ENCODE results near the gene THEMIS2. TPM values are rescaled to one million over a fixed set of nuclear protein-coding genes. Genes with fewer than 3 reads are reported as not detected.
A peak's percentile ranks its signal among the peaks of the same experiment; 100 is the strongest.

The THEMIS2 gene
- total and polyA plus RNA-seq, 10 of the 15 experiments (the other 5 are each of a cell fraction or from before 2014, with no cell fraction given), result 9.1 to 114 (median 38.3) TPM

DNA sequence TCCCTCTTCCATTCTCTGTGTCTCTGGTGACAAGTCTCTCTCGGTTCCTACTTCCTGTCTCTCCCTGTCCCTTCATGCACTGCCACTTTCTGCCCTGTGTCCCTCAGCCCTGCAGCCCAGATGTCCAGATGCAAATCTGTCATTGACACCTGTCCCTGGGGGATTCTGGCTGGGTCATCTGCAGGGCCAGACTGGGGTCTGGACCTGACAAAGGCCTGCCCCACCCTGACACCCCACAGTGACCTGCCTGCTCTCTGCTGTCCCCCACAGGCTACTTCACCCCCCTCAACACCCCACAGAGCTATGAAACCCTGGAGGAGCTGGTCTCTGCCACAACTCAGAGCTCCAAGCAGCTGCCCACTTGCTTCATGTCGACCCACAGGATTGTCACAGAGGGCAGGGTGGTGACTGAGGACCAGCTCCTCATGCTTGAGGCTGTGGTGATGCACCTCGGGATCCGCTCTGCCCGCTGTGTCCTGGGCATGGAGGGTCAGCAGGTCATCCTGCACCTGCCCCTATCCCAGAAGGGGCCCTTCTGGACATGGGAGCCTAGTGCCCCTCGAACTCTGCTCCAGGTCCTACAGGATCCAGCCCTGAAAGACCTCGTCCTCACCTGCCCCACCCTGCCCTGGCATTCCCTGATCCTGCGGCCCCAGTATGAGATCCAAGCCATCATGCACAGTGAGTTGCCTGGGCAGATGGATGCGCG lies 7.2 kb downstream of the THEMIS2 start (continued):
- no peak for TF ChIP-seq GABPA (IDR thresholded peaks at IDR 0.05; ENCODE audit: low read depth)
- TF ChIP-seq MEF2B (IDR thresholded peaks at IDR 0.05; ENCODE audit: partially characterized antibody, poor library complexity, severe bottlenecking), result peak; percentile 56
- no peak for TF ChIP-seq ZNF24 (IDR thresholded peaks at IDR 0.05)
- no peak for TF ChIP-seq ETV6 (conservative IDR thresholded peaks at IDR 0.05 in 1 of 2, IDR thresholded peaks at IDR 0.05 in 1 of 2; ENCODE audit: borderline replicate concordance in 1 of 2, low read depth in 1 of 2)
- TF ChIP-seq POLR2AphosphoS5 (IDR thresholded peaks at IDR 0.05; ENCODE audit: low read length), result peak; percentile 32; the same call in 1 of the 2 replicates
- TF ChIP-seq SREBF2 (IDR thresholded peaks at IDR 0.05; ENCODE audit: low read length), result no peak
- peak; percentile 51; the same call in 1 of the 2 replicates for TF ChIP-seq IKZF1 (conservative IDR thresholded peaks at IDR 0.05)
- TF ChIP-seq, protein P1, sequence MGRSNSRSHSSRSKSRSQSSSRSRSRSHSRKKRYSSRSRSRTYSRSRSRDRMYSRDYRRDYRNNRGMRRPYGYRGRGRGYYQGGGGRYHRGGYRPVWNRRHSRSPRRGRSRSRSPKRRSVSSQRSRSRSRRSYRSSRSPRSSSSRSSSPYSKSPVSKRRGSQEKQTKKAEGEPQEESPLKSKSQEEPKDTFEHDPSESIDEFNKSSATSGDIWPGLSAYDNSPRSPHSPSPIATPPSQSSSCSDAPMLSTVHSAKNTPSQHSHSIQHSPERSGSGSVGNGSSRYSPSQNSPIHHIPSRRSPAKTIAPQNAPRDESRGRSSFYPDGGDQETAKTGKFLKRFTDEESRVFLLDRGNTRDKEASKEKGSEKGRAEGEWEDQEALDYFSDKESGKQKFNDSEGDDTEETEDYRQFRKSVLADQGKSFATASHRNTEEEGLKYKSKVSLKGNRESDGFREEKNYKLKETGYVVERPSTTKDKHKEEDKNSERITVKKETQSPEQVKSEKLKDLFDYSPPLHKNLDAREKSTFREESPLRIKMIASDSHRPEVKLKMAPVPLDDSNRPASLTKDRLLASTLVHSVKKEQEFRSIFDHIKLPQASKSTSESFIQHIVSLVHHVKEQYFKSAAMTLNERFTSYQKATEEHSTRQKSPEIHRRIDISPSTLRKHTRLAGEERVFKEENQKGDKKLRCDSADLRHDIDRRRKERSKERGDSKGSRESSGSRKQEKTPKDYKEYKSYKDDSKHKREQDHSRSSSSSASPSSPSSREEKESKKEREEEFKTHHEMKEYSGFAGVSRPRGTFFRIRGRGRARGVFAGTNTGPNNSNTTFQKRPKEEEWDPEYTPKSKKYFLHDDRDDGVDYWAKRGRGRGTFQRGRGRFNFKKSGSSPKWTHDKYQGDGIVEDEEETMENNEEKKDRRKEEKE (IDR thresholded peaks at IDR 0.05), result no peak
- peak; percentile 54 for TF ChIP-seq POLR2A (IDR thresholded peaks at IDR 0.05; ENCODE audit: low read depth, low read length)

DNA sequence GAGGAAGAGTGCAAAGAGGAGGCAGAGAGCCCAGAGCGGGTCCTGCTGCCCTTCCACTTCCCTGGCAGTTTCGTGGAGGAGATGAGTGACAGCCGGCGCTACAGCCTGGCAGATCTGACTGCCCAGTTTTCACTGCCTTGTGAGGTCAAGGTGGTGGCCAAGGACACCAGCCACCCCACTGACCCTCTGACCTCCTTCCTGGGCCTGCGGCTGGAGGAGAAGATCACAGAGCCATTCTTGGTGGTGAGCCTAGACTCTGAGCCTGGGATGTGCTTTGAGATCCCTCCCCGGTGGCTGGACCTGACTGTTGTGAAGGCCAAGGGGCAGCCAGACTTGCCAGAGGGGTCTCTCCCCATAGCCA lies 10.2 kb downstream of the THEMIS2 start:
- Histone ChIP-seq H3K4me3 (no peak overlapping the region), H4K20me1 (ENCODE audit: control insufficient read depth, insufficient read depth) (no peaks in the 10 kb centered on the region), H3K9me3 (replicated peaks; ENCODE audit: control insufficient read depth, insufficient read depth, low read length) (no peaks in the 10 kb centered on the region; the same call in 2 of the 3 replicates), H3K4me2 (ENCODE audit: control insufficient read depth, insufficient read depth) (no peak overlapping the region), H3K9ac (ENCODE audit: control insufficient read depth, insufficient read depth, low read length) (0 out of 2 replicates have a peak overlapping the region, but pooled peaks have one; percentile 7), H3K36me3 (ENCODE audit: control insufficient read depth in 2 of 2, insufficient read depth in 2 of 2, low read length in 1 of 2) (peaks cover 14 to 38% of the 10 kb centered on the region in 2 experiments), H3K4me1 (ENCODE audit: control insufficient read depth, insufficient read depth, low read length) (peaks cover 54% of the 10 kb centered on the region), H3K79me2 (ENCODE audit: control insufficient read depth, insufficient read depth, low read length) (peaks cover 37% of the 10 kb centered on the region), H3K27ac (ENCODE audit: control insufficient read depth, insufficient read depth) (peak overlapping the region; percentile 22; the same call in 1 of the 2 replicates), H3K27me3 (replicated peaks in 1 of 2; ENCODE audit: control insufficient read depth in 2 of 2, insufficient read depth in 2 of 2, low read length in 1 of 2) (no peaks in the 10 kb centered on the region), H2AFZ (ENCODE audit: control insufficient read depth, low read depth, low read length) (no peak overlapping the region)
- WGBS (ENCODE audit: insufficient coverage, insufficient replicate concordance, low lambda C conversion rate, missing lambda C conversion rate), result 91% methylated on average over 6 of the region's 6 CpGs
- CTCF ChIA-PET, result interaction anchor here (0.9 to 1.8 kb wide), 2 partner anchors 8 to 11 kb away, joined by 3 to 6 read pairs; no protein-coding TSS in a partner anchor
- SMC1A ChIA-PET (ENCODE audit: uncharacterized antibody, unreplicated experiment), result interaction anchor here (0.6 to 2.0 kb wide), 2 partner anchors 9 to 45 kb away, joined by 3 to 7 read pairs; no protein-coding TSS in a partner anchor
- in situ Hi-C loops (cut with MboI) (no loop called here), intact Hi-C loops (cut with micrococcal nuclease; ENCODE audit: unreplicated experiment) (no loop called here)
- POLR2A ChIA-PET, result no interaction called here
- no peak for ATAC-seq
- TSS peak; percentile 24 for BruUV-seq (replicated peaks)
- no peak for FAIRE-seq
- RAD21 ChIA-PET (ENCODE audit: unreplicated experiment), result interaction anchor here (2.6 kb wide), 1 partner anchor 8 kb away, joined by 33 read pairs; the partner anchor contains the start of gene THEMIS2
- DNase-seq (ENCODE audit: low read depth, low spot score), result no peak
- TF ChIP-seq, protein P2, sequence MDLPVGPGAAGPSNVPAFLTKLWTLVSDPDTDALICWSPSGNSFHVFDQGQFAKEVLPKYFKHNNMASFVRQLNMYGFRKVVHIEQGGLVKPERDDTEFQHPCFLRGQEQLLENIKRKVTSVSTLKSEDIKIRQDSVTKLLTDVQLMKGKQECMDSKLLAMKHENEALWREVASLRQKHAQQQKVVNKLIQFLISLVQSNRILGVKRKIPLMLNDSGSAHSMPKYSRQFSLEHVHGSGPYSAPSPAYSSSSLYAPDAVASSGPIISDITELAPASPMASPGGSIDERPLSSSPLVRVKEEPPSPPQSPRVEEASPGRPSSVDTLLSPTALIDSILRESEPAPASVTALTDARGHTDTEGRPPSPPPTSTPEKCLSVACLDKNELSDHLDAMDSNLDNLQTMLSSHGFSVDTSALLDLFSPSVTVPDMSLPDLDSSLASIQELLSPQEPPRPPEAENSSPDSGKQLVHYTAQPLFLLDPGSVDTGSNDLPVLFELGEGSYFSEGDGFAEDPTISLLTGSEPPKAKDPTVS (IDR thresholded peaks at IDR 0.05; ENCODE audit: low read depth, low read length), result no peak
- TF ChIP-seq CREM (IDR thresholded peaks at IDR 0.05; ENCODE audit: low read depth) (no peak), IKZF1 (conservative IDR thresholded peaks at IDR 0.05) (peak; percentile 17; the same call in 1 of the 2 replicates), NRF1 (conservative IDR thresholded peaks at IDR 0.05; ENCODE audit: low read depth, low read length) (no peak), POLR2A (IDR thresholded peaks at IDR 0.05; ENCODE audit: low read depth, low read length) (peak; percentile 8)
- TF ChIP-seq, protein P3, sequence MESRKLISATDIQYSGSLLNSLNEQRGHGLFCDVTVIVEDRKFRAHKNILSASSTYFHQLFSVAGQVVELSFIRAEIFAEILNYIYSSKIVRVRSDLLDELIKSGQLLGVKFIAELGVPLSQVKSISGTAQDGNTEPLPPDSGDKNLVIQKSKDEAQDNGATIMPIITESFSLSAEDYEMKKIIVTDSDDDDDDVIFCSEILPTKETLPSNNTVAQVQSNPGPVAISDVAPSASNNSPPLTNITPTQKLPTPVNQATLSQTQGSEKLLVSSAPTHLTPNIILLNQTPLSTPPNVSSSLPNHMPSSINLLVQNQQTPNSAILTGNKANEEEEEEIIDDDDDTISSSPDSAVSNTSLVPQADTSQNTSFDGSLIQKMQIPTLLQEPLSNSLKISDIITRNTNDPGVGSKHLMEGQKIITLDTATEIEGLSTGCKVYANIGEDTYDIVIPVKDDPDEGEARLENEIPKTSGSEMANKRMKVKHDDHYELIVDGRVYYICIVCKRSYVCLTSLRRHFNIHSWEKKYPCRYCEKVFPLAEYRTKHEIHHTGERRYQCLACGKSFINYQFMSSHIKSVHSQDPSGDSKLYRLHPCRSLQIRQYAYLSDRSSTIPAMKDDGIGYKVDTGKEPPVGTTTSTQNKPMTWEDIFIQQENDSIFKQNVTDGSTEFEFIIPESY (IDR thresholded peaks at IDR 0.05), result no peak
- TF ChIP-seq, protein P4, sequence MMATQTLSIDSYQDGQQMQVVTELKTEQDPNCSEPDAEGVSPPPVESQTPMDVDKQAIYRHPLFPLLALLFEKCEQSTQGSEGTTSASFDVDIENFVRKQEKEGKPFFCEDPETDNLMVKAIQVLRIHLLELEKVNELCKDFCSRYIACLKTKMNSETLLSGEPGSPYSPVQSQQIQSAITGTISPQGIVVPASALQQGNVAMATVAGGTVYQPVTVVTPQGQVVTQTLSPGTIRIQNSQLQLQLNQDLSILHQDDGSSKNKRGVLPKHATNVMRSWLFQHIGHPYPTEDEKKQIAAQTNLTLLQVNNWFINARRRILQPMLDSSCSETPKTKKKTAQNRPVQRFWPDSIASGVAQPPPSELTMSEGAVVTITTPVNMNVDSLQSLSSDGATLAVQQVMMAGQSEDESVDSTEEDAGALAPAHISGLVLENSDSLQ (IDR thresholded peaks at IDR 0.05), result peak; percentile 67

Measured in GM12878 (cell line).